ENCODE results near the gene CD101. TPM values are rescaled to one million over a fixed set of nuclear protein-coding genes. Genes with fewer than 3 reads are reported as not detected.

CD101 gene
- total RNA-seq, 2 experiments from 2014 or later: 2.5 to 3.2 TPM

DNA sequence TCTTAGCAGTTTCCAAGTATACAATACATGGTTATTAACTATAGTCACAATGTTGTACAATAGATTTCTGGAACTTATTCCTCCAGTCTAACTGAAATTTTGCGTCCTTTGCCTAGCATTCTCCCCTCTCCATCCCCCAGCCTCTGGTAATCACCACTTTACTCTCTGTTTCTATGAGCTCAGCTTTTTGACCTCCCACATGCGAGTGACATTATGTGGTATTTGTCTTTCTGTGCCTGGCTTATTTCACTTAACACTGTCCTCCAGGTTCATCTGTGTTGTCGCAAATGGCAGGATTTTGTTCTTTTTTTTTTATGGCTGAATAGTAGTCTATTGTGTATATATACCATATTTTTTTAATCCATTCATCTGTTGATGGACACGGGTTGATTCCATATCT, 43.9 kb upstream of the CD101 start:
- CTCF ChIA-PET: interaction anchor here (1.4 kb wide), 1 partner anchor 136 kb away, joined by 3 read pairs; no protein-coding TSS in a partner anchor
- intact Hi-C loops (cut with micrococcal nuclease): no loop called here
- POLR2A ChIA-PET: no interaction called here
- Mint-ChIP-seq H3K27me3 (no peaks in the 10 kb centered on the region), H3K36me3 (ENCODE audit: low read depth) (no peaks in the 10 kb centered on the region), H3K4me3 (no peak overlapping the region), H3K27ac (no peak overlapping the region), H3K9me3 (no peaks in the 10 kb centered on the region), H3K4me1 (ENCODE audit: low read depth) (no peaks in the 10 kb centered on the region)
- ATAC-seq: no peak
- DNase-seq: no peak
- TF ChIP-seq, protein P1, sequence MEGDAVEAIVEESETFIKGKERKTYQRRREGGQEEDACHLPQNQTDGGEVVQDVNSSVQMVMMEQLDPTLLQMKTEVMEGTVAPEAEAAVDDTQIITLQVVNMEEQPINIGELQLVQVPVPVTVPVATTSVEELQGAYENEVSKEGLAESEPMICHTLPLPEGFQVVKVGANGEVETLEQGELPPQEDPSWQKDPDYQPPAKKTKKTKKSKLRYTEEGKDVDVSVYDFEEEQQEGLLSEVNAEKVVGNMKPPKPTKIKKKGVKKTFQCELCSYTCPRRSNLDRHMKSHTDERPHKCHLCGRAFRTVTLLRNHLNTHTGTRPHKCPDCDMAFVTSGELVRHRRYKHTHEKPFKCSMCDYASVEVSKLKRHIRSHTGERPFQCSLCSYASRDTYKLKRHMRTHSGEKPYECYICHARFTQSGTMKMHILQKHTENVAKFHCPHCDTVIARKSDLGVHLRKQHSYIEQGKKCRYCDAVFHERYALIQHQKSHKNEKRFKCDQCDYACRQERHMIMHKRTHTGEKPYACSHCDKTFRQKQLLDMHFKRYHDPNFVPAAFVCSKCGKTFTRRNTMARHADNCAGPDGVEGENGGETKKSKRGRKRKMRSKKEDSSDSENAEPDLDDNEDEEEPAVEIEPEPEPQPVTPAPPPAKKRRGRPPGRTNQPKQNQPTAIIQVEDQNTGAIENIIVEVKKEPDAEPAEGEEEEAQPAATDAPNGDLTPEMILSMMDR (IDR thresholded peaks at IDR 0.05): no peak

DNA sequence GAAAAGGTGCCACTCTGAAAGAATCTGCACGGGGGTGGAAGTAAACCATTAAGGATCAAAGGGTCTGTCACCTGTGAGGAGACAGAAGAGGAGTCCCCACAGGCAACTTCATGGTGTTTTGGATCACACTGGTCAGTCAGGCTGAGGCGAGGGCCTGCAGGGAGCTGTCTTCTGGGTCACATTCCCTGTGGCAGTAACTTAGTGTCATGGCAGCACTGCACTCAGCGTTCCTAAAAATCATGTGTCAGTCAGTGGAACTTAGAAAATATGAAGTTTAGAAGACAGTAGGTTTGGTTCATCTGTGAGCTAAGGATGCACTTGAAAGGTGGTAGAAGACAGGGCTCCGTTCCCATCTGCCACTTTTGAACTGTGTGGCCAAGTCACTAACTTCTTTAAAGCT, 43.5 kb upstream of the CD101 start:
- intact Hi-C loops (cut with micrococcal nuclease): no loop called here
- Mint-ChIP-seq H3K9me3 (no peaks in the 10 kb centered on the region), H3K4me1 (ENCODE audit: low read depth) (no peaks in the 10 kb centered on the region), H3K27ac (no peak overlapping the region), H3K36me3 (ENCODE audit: low read depth) (no peaks in the 10 kb centered on the region), H3K4me3 (no peak overlapping the region), H3K27me3 (no peaks in the 10 kb centered on the region)
- ATAC-seq (no peak), DNase-seq (no peak)
- ChIA-PET CTCF (interaction anchor here (1.4 kb wide), 1 partner anchor 136 kb away, joined by 3 read pairs; no protein-coding TSS in a partner anchor), POLR2A (interaction anchor here (0.9 kb wide), 1 partner anchor 8 kb away, joined by 3 read pairs; no protein-coding TSS in a partner anchor)
- TF ChIP-seq, protein P1 (IDR thresholded peaks at IDR 0.05): no peak

DNA sequence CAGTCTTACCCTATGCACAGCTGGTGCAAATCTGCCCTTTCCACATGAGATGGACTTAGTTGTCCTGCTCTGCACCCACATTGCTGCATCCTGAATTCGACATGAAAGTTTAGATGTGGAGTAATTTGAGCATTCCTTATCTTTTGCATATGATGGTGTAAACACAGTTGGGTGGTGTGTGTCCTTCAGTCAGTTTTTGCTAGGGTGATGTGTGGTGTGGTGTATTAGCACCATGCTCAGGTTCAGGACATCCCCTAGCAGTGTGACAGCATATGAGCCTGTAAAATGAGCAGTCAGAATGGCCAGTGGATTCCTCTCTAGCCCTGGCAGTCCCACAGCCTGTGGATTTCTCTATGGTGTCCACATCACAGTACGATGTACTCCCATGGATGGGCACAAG, 42.6 kb upstream of the CD101 start:
- ChIA-PET CTCF (interaction anchor here (1.4 kb wide), 1 partner anchor 135 kb away, joined by 3 read pairs; no protein-coding TSS in a partner anchor), POLR2A (interaction anchor here (0.9 kb wide), 1 partner anchor 9 kb away, joined by 3 read pairs; no protein-coding TSS in a partner anchor)
- H3K9me3 Mint-ChIP-seq: no peaks in the 10 kb centered on the region
- H3K4me3 Mint-ChIP-seq: no peak overlapping the region
- no peak overlapping the region for H3K27ac Mint-ChIP-seq
- H3K36me3 Mint-ChIP-seq (ENCODE audit: low read depth): no peaks in the 10 kb centered on the region
- H3K4me1 Mint-ChIP-seq (ENCODE audit: low read depth): no peaks in the 10 kb centered on the region
- TF ChIP-seq, protein P1 (IDR thresholded peaks at IDR 0.05): no peak
- H3K27me3 Mint-ChIP-seq: no peaks in the 10 kb centered on the region
- no peak for ATAC-seq
- no peak for DNase-seq
- intact Hi-C loops (cut with micrococcal nuclease): no loop called here

DNA sequence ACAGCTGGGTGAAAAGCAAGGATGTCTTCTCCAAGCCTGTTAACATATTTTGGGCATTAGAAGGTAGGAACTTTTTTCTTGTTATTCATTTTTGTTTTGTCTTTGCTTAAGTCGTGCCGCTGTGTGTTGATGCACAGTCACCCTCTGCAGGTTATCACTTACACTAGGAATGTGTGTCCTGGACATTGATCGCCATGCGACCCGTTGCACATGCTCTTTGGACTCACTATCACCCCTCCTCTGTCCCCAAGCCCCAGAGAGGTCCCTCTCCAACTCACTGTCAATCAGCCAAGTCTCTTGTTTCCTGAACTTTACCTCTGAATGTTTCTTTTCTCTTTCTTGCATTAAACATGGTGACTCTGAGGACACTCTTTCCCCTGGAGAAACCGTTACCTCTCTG, 40.0 kb upstream of the CD101 start:
- no peak overlapping the region for H3K27ac Mint-ChIP-seq
- CTCF ChIA-PET: interaction anchor here (1.8 kb wide), 1 partner anchor 225 kb away, joined by 4 read pairs; no protein-coding TSS in a partner anchor
- no peak overlapping the region for H3K4me3 Mint-ChIP-seq
- TF ChIP-seq, protein P1 (IDR thresholded peaks at IDR 0.05): no peak
- H3K36me3 Mint-ChIP-seq (ENCODE audit: low read depth): no peaks in the 10 kb centered on the region
- no peaks in the 10 kb centered on the region for H3K27me3 Mint-ChIP-seq
- intact Hi-C loops (cut with micrococcal nuclease): loop anchor here (5.0 kb wide), 1 partner anchor 49 kb away; no protein-coding TSS in a partner anchor
- H3K4me1 Mint-ChIP-seq (ENCODE audit: low read depth): no peaks in the 10 kb centered on the region
- no peaks in the 10 kb centered on the region for H3K9me3 Mint-ChIP-seq
- POLR2A ChIA-PET: no interaction called here
- DNase-seq (no peak), ATAC-seq (no peak)

DNA sequence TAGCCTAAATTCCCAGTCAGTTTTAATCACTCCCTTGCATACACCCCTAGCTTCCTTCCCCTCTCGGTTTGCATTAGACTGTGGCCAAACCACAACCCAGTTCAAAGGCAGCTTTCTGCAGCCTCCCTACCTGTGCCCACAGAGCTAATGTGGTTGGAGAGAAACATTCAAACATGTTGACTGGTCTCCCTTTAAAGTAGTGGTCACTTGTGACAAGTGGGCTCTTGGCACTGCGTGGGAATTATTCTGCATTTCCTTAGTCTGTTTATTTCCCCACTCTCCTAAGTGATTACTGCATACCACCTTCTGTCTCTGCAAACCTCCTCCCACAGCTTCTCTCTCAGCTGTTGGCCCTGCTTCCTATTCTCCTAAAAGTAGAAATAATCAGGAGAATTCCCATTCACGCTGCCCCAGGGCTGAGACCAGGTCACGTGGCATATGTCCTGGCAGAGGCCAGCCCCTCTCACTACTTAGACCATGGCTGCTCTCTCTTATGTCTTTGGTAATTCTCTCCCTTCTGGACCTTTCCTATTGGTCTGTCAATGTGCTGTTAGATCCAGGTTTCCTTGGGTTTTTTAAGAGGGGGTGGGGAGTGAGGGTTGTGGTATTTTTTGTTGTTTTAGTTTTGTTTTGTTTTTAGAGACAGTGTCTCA, 38.4 kb upstream of the CD101 start:
- ChIA-PET POLR2A (no interaction called here), CTCF (interaction anchor here (0.7 to 1.8 kb wide), 3 partner anchors 19 to 226 kb away, joined by 3 to 4 read pairs (median 3); no protein-coding TSS in a partner anchor)
- H3K27me3 Mint-ChIP-seq: no peaks in the 10 kb centered on the region

More for the DNA sequence above, 38.4 kb upstream of the CD101 start:
- TF ChIP-seq, protein P1 (IDR thresholded peaks at IDR 0.05): no peak
- Mint-ChIP-seq H3K36me3 (ENCODE audit: low read depth) (no peaks in the 10 kb centered on the region), H3K27ac (no peak overlapping the region), H3K4me3 (no peak overlapping the region), H3K4me1 (ENCODE audit: low read depth) (no peaks in the 10 kb centered on the region), H3K9me3 (no peaks in the 10 kb centered on the region)
- DNase-seq (no peak), ATAC-seq (peak; percentile 27)
- intact Hi-C loops (cut with micrococcal nuclease): loop anchor here (5.0 kb wide), 1 partner anchor 51 kb away; no protein-coding TSS in a partner anchor
